Activated CD8-positive, alpha-beta memory T cell treated with anti-CD3 and anti-CD28 coated beads, Interleukin-2, amount 50 U/mL, for 4 hours (primary cell): ENCODE measurements around the gene OFD1.

Experiments
- DNase-seq: peaks from one replicate; pipeline ENCODE4 v3.0.0-alpha.2; 2020

OFD1 gene, protein sequence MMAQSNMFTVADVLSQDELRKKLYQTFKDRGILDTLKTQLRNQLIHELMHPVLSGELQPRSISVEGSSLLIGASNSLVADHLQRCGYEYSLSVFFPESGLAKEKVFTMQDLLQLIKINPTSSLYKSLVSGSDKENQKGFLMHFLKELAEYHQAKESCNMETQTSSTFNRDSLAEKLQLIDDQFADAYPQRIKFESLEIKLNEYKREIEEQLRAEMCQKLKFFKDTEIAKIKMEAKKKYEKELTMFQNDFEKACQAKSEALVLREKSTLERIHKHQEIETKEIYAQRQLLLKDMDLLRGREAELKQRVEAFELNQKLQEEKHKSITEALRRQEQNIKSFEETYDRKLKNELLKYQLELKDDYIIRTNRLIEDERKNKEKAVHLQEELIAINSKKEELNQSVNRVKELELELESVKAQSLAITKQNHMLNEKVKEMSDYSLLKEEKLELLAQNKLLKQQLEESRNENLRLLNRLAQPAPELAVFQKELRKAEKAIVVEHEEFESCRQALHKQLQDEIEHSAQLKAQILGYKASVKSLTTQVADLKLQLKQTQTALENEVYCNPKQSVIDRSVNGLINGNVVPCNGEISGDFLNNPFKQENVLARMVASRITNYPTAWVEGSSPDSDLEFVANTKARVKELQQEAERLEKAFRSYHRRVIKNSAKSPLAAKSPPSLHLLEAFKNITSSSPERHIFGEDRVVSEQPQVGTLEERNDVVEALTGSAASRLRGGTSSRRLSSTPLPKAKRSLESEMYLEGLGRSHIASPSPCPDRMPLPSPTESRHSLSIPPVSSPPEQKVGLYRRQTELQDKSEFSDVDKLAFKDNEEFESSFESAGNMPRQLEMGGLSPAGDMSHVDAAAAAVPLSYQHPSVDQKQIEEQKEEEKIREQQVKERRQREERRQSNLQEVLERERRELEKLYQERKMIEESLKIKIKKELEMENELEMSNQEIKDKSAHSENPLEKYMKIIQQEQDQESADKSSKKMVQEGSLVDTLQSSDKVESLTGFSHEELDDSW

DNA sequence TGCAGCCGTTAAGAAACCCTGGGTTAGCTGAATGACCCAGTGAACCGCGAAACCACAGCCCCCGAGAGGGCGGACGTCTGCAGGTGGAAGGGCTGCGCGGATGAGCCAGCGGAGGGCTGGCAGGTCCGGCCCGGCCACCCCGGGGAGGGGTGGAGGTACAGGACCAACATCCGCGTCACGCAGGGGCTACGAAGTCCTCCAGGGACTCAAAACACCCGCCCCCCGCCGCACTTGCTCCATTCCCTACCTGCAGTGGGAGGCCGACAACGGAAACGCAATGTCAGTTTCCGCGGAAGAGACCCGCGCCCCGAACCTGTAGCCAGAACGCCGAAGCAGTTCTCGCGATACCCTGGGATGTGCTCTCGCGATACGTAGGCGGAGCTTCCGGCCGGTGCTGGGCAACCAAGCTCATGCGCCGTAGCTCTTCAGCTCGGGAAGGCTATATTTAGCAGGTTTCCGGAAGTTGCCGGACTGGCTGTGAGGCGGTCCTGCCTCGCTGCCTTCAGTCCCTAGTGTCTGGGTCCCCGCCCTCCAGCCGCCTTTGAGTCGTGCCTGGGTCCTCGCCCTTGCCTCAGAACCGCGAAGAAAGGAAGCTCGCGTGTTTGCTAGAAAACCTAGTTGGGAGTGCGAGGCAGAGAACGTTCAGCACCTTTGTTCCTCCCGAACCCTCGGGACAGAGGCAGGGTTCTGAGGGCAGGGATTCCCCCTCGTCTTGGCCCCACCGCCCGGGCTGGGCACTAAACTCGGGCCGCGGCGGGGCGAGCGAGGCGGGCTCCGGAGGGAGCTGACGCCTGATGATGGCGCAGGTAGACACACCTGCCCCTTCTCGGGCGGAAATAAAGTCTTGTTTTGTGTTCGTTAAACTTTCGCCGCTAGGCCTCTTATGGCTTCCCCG lies at the start of gene OFD1, which contains the start of gene TRAPPC2:
TSS of gene OFD1 (plus strand) at position 471 of the 895 bp plus-strand sequence. CDS start at position 795, 324 bp downstream.
TSS of gene TRAPPC2 (minus strand) at position 343 of the 895 bp plus-strand sequence. CDS start 14,657 bp downstream, outside the sequence.
- DNase-seq = peak; percentile 92

DNA sequence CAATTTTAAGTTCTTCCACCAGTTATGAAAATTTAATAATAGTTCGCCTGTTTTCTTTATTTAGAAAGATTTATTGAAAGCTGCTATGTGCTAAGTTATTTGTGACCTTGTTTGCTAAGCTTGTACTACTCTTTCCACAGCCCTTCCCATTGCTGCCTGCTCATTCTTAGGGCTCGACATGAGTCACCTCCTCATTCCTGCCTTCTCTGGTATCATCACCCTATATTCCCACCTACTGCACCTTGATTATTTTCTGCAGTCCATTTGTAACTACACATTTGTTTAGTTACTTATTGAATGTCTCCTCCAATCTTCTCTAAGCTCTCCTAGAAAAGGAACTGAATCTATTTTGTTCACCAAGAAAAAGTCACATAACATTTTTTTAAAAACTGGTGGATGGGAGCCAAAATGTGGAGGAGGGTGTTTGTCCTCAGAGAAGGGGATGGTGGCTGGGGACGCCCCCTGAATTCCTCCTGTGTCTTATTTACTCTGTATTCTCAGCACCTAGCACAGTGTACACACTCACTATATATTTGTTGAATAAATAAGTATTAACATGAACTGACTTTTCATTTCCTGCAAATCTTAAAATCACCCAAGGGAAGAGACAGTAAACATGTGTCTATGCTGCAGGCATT lies 49.3 kb upstream of the OFD1 start:
- no peak for DNase-seq

DNA sequence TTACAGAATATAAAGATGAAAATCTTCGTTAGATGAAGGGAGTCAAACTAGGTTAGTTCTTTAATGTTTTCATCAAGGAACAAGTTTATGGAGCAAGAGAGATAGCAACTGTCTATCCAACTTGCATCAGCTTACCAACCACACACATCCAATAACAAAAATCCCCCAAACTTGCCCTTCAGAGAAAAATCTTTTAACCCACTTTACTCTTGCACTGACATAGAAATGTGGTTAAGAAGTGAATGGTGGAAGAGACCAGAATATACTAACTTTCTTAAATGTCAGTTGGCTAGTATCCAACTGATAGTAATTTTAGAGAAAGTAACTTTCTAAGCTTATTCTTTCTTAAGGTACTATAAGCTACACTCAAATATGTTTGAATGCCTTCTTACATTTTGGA lies 47.3 kb upstream of the OFD1 start:
- no peak for DNase-seq

DNA sequence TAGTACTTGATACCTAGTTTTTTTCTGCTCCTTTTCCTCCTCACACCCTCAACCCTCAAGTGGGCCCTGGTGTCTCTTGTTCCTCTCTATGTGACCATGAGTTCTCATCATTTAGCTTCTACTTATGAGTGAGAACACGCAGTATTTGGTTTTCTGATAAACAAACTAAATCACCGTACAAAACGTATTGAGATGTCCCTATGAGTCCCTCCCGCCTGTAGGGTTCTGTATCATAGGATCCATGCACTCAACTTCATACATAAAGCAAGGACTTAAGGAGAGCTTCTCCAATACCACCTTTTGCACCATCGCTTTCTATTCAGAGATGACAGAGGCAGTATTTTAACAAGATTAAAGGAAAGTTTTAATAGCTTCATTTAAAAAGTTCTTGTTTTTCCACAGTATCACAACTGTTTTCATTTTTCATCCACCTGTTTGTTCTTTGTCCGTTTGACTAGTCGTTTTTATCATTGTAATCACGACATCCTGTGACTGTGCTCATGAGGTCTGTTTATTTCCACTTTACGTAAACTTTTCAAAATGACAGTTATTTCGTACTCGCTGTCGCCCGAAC lies 46.1 kb upstream of the OFD1 start:
- DNase-seq = no peak

DNA sequence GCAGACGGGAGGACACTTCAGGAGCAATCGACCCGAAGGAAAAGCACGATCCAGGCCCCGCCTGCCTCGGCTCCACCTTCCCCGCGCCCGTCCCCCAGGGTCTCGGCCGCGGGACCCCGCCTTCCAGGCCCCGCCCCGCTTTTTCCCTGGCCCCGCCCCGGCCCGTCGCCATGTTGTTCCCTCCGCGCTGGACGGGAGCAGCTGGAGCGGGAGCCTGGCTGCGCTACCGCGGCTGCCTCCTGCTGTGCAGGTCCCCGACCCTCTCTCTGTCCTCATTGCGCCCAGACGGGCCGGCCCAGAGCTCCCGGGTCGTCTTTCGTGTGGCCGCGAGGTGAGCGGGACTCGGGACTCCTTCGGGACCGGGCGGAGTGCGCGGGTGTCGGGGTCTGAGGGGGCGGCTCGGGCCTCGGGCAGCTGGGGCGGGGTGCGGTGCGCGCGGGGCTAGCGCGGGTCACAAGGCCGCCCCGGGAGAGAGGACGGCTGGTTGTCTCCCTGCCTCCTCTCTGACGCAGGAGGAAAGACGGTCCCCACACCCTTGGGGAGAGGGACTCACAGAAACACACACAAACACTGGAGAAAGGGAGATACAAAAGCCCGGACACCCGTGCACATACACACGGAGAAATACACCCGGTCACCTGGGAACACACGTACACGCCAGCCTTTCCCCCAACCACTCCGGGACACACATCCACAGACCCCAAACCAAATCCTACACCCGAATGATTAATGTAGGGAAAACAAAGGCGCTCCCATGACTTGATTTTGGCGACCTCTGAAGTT lies 45.4 kb upstream of the OFD1 start, which contains the start of gene RAB9A:
TSS of gene RAB9A (plus strand) at position 171 of the 783 bp plus-strand sequence. CDS start 19,619 bp downstream, outside the sequence.
- DNase-seq = peak; percentile 84

DNA sequence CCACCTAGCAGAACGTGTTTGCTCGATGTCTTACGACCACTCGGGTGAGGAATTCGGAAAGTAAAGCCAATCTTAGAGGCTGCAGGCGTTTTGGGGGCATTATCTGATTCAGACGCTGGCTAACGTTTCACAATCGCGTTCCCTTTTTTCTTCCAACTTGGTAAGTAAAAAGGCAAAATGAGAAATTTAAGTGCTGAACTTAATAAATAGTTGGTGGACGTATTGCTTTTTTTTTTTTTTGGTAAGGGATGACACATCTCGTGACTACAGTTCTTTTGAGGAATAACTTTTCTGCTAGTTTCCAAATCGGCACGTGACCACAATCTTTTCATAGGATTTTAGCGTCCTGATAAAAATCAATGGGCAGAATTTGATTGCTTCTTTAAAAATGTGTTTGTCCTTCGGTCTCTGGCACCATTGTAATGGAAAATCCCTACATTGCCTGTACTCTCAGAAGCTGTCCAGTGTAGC lies 44.8 kb upstream of the OFD1 start:
- no peak for DNase-seq

DNA sequence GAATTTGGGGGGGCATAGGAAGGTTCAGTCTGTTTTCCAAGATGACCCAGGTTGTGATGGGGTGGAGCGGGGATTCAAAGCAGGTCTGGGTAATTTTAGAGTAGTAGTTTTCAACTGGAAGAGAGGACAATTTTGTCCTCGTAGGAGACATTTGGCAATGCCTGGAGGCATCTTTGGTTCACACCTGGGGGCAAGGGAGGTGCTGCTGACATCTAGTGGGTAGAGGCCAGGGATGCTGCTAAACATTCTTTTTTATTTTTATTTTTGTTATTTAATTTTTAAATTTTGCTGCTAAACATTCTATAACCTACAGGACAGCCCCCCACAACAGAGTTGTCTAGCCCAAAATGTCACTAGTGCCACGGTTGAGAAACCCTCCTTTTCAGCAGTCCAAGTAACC lies 43.7 kb upstream of the OFD1 start:
- no peak for DNase-seq

DNA sequence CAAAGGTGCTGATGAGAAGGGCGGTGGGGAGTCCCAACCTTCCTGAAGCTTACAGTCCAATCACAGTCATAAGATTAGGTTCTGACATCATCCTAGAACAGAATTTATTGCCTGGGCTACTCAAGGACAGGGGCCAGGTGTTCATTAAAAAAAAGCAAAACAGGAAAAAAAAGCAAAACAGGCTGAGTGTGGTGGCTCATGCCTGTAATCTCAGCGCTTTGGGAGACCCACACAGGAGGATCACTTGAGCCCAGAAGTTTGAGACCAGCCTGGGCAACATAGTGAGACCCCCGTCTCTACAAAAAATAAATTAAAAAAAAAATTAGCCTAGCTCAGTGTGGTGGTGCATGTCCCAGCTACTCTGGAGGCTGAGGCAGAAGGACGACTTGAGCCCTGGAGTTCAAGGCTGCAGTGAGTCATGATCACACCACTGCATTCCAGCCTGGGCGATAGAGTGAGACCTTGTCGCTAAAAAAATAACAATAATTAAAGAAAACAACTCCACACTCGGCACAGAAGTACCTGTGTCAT lies 42.6 kb upstream of the OFD1 start:
- DNase-seq = no peak

DNA sequence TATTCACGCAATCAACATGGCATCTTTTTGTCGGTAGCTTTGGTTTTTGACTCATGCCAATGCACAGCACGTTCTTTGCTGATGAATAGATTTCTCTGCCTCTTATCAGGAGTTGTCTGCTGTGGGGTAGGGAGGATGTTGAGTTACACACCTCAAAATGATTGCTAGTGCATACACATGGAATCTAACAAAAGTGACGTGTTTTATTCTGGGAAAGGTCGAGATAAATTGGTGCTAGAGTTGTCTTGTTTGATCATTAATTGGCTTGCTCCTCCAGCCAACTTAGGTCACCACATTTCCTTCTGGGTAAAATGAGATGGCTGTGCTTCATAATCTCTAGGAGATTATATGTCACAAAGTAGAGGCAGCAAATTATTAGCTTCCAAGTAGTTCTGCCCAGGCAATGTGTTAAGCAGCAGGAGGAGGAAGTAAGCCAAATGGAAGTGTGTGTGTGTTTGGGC lies 41.7 kb upstream of the OFD1 start:
- no peak for DNase-seq

DNA sequence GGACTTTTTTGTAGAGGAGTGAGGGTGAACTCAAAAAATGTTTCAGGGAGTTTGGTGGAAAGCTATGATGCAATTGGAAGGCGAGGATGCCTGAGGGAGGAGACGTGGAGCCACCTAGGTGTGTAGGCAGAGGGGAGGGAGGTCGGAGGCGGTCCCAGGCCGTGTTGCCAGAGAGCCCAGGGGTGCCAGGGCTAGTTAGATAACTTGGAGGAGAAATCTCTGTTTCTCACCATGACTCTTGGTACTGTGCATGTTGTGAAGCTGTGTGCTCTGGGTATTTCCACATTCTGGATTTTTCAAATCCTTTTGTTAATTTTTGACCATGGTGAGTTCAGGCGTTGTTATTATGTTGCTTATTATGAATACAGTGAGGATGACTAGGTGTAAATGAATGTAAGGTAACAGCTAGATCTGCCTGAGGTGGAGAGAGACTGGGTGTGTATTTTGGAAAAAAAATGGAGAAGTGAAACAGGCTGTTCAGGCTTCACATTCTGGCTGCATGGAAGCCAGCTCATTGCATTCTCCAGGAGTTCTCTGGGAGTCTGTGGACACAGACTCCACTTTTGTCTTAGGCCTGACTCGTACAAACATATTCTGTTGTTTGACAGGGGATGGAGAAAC lies 41.1 kb upstream of the OFD1 start:
- no peak for DNase-seq

DNA sequence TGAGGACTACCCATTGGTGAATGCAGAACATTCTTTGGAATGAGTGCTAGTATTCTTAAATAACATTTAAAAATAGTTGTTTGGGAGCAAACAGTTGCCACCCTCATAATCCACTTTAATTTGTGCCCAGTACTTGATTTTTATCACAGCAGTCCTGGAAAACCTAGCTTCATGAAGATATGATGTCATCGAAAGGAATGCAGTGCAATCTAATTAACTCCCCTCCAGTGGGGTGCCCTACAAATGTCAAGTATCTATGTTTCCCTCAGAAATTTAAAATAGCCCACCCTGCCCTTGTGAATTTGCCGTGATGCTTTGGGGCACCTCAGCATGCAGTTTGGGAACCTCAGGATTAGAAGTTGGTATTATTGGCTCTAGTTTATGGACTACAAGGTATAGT lies 40.2 kb upstream of the OFD1 start:
- no peak for DNase-seq

DNA sequence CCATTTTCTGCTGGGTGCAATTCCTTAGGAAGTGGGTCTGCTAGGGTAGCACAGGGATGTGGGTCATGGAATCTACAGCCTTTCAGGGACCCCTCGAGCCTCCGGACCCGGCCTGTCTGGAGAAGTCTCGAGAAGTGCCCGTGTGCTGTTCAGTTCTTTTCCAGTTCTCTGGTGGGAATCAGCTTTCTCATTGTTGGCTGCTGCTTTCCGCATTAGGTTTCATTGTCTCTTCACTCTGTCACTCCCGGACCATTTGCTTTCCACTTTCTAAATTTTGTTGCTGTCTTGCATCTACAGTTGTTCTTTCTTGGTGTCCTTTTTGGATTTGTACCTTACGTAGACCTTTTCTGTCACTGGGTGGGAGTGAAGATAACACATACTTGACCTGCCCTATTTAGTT lies 39.6 kb upstream of the OFD1 start:
- no peak for DNase-seq

DNA sequence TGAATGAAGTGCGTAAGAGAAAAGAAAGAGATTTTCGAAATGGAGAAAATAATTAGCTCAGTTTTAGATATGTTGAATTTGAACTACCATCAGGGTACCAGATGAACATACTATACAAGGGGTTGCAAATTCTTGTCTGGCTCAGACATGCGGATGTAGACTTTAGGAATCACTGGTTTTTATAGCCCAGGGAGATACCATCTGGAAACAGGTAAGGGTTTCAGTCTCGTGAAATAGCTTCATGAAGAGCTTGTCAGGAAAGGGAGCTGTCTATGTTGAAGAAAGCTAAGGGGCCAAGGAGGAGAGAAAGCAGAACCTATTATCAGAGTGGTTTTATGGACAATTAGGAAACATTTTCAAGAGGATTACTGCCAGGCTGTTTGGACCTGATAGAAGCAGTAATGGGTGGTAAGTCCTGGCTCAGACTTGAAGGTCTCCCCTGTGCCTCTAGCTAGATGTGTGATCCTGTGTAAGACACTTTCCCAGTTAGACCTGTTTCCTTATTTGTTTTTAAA lies 38.9 kb upstream of the OFD1 start:
- DNase-seq = no peak

DNA sequence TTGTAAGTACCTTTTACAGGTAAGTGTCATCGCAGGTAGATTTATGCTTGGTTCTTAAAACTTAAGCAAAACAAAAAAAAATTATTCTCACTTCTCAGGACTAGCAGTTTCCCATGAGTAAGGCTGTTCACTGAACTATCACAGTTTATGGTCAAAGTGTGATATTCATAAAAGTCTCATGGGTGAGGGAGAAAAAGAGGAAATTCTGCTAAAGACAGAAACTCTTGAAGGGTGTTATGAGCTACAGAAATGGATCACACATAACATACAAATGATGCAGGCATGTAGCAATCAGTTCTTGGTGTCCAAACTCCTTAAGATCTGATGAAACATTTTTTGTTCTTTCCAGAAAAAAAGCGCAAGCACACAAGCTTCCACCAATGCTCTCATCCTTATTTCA lies 37.1 kb upstream of the OFD1 start:
- no peak for DNase-seq

DNA sequence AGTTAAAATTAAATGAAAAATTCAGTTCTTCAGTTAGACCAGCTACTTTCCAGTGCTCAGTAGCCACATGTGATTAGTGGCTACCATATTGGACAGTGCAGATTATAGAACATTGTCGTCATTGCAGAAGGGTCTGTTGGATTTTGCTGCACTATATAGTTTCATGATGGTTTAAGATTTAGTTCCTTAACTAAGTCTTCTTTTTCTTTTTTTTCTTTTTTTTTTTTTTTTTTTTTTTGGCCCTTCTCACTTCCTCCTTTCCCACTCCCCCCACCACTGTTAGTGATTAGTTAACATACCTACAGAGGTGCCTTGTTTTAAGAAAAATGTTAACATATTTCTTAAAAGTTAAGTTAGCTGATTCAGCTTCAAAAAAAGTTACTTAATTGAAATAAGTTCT lies 36.6 kb upstream of the OFD1 start:
- no peak for DNase-seq

DNA sequence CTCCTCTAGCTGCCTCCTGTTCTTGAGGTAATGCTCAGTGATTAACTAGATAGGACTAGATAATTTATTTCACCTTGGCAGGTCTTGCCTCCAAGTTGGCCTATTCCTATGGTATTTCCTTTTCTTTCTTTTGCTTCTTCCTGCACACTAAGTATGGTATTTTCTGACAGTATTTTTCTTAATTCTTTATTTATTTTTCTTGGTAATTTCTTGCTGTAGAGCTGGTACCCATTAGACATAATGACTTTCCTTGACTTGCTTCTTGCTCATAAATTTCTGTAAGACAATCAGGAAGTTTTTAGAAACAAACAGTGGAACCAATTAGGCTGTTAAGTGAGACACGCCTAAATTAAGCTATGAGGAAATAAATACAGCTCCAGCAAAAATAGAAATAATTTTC lies 36.1 kb upstream of the OFD1 start:
- no peak for DNase-seq

DNA sequence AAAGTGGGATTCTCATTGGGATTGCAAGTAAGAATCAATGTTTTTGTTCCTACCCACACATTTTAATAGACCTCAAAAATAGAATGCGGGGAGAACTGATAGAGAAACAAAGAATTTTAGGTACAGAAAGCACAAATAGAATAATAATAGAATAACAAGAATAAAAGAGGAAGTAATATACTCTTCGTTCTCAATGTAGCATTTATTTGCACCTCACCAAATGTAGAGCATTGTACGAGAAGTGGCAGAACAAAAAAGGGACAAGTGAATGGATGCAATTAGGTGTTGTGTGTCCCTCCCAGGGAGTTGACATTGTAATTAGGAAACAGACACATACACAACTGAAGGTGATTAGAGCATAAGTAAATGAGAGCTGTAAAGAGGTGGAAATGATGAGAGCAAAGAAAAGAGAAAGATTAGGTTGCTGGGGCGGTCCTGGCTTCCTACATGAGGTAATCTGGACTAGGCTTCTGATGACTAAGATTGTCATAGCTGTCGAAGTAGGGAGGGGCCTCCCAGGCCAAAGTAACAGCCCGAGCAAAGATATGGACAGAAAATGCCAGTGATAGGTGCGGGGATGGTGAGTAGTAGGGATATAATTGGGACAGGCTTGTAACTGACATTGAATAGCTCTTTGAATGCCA lies 35.2 kb upstream of the OFD1 start:
- DNase-seq = no peak

DNA sequence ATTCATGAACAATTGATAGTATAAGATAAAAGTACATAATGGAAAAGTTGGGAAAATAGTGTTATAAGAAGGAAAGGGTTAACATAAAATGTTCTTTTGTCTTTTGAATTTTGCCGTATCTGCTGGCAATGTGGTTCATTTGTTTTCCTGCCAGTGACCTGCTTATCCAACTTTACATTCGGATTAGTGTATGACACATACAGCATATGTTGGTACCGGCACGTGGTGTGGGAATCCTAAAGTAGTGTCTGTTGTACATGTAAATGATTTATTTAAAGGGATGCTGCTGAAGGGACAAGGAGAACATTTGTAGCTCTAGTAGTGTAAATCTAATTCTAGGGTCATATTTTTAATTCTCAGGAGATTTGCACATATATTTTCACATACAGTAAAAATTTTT lies 34.2 kb upstream of the OFD1 start:
- no peak for DNase-seq
